Measurements from ENCODE around the gene SIRT7. TPM values are rescaled to one million over a fixed set of nuclear protein-coding genes. Genes with fewer than 3 reads are reported as not detected.

The SIRT7 gene
- total RNA-seq, 2 experiments from 2014 or later: 56.7 to 57.5 TPM

DNA sequence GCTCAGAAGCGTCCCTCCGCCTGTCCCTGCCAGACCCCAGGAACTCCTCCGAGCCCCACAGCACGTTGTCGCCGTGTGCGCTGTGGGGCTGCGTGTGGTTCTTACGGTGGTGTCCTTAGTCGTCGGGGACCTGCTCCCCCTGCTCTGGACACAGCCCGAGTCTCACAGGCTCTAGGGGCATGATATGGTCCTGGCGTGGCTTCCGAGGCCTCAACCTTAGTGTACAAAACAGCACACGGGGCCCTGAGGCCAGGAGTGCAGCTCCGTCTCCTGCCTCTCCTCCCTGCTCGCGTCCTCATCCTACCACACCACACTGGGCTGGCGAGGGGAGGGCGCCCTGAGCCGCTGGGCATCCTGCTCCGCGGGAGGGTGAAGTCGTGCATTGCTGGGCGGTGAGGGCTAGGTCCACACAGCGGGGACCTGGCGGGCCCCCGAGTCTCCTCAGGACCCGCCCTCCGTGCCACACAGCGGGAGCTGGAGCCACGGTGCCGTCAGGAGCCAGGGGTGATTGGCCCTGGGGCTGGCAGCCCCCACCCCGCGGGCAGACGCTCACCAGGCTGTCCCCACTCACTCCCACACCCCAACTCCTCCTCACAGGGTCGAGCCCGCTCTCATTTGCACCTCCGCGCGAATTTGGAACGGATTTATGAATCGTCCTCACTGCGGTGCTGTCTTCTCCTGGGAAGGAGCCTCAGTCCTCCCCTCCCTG, 10.7 kb upstream of the SIRT7 start:
- H3K4me3 Mint-ChIP-seq: peak overlapping the region; percentile 68
- intact Hi-C loops (cut with DNase I, micrococcal nuclease): loop anchor here (5.0 kb wide), 3 partner anchors 36 to 226 kb away; partner anchors contain the start of genes ALYREF (in 1 of the 2), ANAPC11 (in 1 of the 2), ARHGDIA (in 1 of the 2) and MRPL12 (in 1 of the 2)
- no peaks in the 10 kb centered on the region for H3K36me3 Mint-ChIP-seq (ENCODE audit: low read depth)
- no peaks in the 10 kb centered on the region for H3K36me3 ChIP-seq (ENCODE audit: insufficient read depth, low read length)
- H3K27ac Mint-ChIP-seq: no peak overlapping the region
- ATAC-seq (ENCODE audit: poor library complexity): no peak
- peak in 1 of 14 experiments; percentile 39 for DNase-seq
- H3K27me3 ChIP-seq (ENCODE audit: control insufficient read depth in 1 of 2, insufficient read depth in 2 of 2, low read length in 2 of 2): peaks cover 19 to 20% of the 10 kb centered on the region in 2 experiments
- H3K4me3 ChIP-seq (ENCODE audit: low read length): peak overlapping the region; percentile 40
- TF ChIP-seq, protein P1, sequence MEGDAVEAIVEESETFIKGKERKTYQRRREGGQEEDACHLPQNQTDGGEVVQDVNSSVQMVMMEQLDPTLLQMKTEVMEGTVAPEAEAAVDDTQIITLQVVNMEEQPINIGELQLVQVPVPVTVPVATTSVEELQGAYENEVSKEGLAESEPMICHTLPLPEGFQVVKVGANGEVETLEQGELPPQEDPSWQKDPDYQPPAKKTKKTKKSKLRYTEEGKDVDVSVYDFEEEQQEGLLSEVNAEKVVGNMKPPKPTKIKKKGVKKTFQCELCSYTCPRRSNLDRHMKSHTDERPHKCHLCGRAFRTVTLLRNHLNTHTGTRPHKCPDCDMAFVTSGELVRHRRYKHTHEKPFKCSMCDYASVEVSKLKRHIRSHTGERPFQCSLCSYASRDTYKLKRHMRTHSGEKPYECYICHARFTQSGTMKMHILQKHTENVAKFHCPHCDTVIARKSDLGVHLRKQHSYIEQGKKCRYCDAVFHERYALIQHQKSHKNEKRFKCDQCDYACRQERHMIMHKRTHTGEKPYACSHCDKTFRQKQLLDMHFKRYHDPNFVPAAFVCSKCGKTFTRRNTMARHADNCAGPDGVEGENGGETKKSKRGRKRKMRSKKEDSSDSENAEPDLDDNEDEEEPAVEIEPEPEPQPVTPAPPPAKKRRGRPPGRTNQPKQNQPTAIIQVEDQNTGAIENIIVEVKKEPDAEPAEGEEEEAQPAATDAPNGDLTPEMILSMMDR (IDR thresholded peaks at IDR 0.05): no peak
- ChIA-PET CTCF (interaction anchor here (1.5 to 3.9 kb wide), 2 partner anchors 31 to 60 kb away, joined by 3 to 16 read pairs; no protein-coding TSS in a partner anchor), POLR2A (interaction anchor here (0.7 to 3.5 kb wide), 5 partner anchors 12 to 109 kb away, joined by 3 to 26 read pairs (median 3); partner anchors contain the start of genes ASPSCR1, DCXR and SIRT7)
- peaks cover 46% of the 10 kb centered on the region for H3K4me1 ChIP-seq (ENCODE audit: insufficient read depth, low read length)
- H3K27me3 Mint-ChIP-seq: peaks cover 17% of the 10 kb centered on the region
- H3K9me3 ChIP-seq (ENCODE audit: control insufficient read depth in 1 of 2, insufficient read depth in 1 of 2, low read length in 2 of 2): no peaks in the 10 kb centered on the region
- H3K27ac ChIP-seq (ENCODE audit: low read depth in 1 of 2, low read length in 2 of 2): no peak overlapping the region
- no peaks in the 10 kb centered on the region for H3K9me3 Mint-ChIP-seq
- H3K4me1 Mint-ChIP-seq (ENCODE audit: low read depth): peaks cover 20% of the 10 kb centered on the region

DNA sequence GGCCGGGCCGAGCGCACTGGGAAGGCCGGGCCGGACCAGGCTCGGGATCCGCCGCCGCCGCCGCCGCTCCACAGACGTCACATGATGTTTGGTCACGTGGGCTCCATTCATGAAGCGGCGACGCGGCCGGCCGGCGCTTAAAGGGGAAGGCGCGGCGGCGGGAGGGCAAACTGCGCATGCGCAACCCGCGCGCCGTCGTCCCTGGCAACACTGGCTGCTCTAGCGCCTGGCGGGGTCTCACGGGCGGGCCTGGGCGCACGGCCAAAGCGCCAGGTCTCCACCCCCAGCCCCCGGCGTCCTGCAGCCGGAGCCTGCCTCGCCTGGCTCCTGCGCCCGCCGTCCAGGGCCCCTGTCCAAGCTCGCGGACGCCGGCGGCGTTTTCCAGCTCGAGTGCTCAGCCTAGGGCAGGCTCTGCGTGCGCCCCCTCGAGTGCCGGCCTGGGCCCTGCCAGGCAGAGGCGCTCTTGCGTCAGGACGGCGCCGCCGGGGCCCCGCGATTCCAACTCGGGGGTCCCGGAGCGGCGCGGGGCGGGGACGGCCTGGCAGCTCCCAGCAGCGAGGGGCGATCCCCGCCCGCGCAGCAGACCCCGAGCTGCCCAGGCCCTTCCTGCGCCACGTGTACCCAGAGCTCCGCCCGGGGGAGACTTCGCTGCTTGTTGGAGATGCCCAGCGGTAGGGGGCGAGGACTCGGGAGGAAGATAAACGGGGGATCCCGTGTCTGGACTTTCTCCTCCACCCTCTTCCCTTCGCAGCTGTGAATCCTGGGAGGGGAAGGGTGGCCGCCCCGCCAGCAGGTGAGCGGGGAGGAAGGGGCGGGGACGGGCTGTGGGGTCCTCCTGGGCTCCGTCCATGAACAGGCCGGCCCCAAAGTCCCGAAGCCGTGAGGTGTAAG, 9.9 kb upstream of the SIRT7 start, which contains the start of gene MAFG:
MAFG (minus strand) TSS at position 83 of the 891 bp plus-strand sequence. CDS start 4,550 bp downstream, outside the sequence.
- no peaks in the 10 kb centered on the region for H3K36me3 ChIP-seq (ENCODE audit: insufficient read depth, low read length)
- peak; percentile 78 to 97 (median 87) for DNase-seq
- Mint-ChIP-seq H3K9me3 (no peaks in the 10 kb centered on the region), H3K4me1 (ENCODE audit: low read depth) (peaks cover 20% of the 10 kb centered on the region), H3K27me3 (peaks cover 16% of the 10 kb centered on the region), H3K27ac (peak within 1 kb of the TSS; percentile 88), H3K36me3 (ENCODE audit: low read depth) (no peaks in the 10 kb centered on the region), H3K4me3 (peak within 1 kb of the TSS; percentile 88)
- CTCF ChIA-PET: interaction anchor here (0.9 to 3.9 kb wide), 3 partner anchors 32 to 94 kb away, joined by 3 to 16 read pairs (median 5); partner anchors contain the start of gene CENPX
- H3K9me3 ChIP-seq (ENCODE audit: control insufficient read depth in 1 of 2, insufficient read depth in 1 of 2, low read length in 2 of 2): no peaks in the 10 kb centered on the region
- H3K4me3 ChIP-seq (ENCODE audit: low read length): peak within 1 kb of the TSS; percentile 61
- H3K27me3 ChIP-seq (ENCODE audit: control insufficient read depth in 1 of 2, insufficient read depth in 2 of 2, low read length in 2 of 2): peaks cover 19% of the 10 kb centered on the region in 2 experiments
- TF ChIP-seq, protein P1 (IDR thresholded peaks at IDR 0.05): no peak
- POLR2A ChIA-PET: interaction anchor here (0.7 to 3.5 kb wide), 11 partner anchors 10 to 110 kb away, joined by 3 to 26 read pairs (median 5); partner anchors contain the start of genes ARHGDIA, ASPSCR1, DCXR and PCYT2
- intact Hi-C loops (cut with DNase I, micrococcal nuclease): loop anchor here (2.0 to 5.0 kb wide), 4 partner anchors 17 to 226 kb away; partner anchors contain the start of genes ALYREF (in 1 of the 2), ANAPC11 (in 1 of the 2), ARHGDIA (in 1 of the 2) and MRPL12 (in 1 of the 2)
- H3K27ac ChIP-seq (ENCODE audit: low read depth in 1 of 2, low read length in 2 of 2): peak within 1 kb of the TSS; percentile 54 to 65
- peak; percentile 58 for ATAC-seq (ENCODE audit: poor library complexity)
- H3K4me1 ChIP-seq (ENCODE audit: insufficient read depth, low read length): peaks cover 51% of the 10 kb centered on the region

Data from CD4-positive, alpha-beta T cell (primary cell).